GM21423 (cell line): Measurements from ENCODE around the gene TCAF1.

Experiments
- ATAC-seq: cut with Tn5 transposase; IDR thresholded peaks from one replicate; pipeline ENCODE4 v1.9.1; 2021; ENCODE audit warnings: mild to moderate bottlenecking, moderate library complexity; ENCODE audit not compliant: unreplicated experiment

TCAF1 gene, protein sequence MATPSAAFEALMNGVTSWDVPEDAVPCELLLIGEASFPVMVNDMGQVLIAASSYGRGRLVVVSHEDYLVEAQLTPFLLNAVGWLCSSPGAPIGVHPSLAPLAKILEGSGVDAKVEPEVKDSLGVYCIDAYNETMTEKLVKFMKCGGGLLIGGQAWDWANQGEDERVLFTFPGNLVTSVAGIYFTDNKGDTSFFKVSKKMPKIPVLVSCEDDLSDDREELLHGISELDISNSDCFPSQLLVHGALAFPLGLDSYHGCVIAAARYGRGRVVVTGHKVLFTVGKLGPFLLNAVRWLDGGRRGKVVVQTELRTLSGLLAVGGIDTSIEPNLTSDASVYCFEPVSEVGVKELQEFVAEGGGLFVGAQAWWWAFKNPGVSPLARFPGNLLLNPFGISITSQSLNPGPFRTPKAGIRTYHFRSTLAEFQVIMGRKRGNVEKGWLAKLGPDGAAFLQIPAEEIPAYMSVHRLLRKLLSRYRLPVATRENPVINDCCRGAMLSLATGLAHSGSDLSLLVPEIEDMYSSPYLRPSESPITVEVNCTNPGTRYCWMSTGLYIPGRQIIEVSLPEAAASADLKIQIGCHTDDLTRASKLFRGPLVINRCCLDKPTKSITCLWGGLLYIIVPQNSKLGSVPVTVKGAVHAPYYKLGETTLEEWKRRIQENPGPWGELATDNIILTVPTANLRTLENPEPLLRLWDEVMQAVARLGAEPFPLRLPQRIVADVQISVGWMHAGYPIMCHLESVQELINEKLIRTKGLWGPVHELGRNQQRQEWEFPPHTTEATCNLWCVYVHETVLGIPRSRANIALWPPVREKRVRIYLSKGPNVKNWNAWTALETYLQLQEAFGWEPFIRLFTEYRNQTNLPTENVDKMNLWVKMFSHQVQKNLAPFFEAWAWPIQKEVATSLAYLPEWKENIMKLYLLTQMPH

DNA sequence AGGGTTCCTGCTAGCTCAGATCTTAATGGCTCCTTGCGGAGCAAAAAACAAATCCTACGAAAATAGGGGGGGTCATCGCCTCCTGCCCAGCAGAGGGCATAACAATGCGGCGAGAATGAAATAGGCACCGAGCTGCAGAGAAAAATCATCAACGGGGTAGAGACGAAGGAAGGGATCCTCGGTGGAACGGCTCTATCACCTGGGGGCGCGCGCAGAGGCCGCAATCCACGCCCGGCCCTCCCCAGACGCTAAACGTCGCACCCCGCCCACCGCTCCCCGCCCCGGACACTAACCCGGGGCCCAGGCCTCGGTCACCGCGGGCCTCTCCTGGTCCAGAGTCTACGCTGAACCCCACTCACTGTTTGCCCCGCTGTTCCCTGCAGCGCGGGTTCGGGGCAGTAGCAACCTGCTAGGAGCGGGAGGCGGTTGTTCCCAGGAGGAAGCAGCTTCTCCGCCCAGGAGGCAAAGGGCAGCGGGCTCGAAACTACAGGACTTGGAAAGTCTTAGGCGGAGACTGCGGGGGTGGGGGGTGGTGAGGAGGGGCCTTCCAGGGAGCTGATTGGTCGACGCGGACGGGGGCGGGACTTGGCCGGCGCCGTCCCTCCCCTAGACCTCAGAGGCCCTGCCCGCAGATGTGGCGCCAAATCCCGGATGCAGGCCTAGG is at the start of gene TCAF1:
Gene TCAF1, minus strand, starts transcription at position 509 of the 664 bp plus-strand sequence. CDS start 25,568 bp downstream, outside the sequence.
- ATAC-seq: peak; percentile 91

DNA sequence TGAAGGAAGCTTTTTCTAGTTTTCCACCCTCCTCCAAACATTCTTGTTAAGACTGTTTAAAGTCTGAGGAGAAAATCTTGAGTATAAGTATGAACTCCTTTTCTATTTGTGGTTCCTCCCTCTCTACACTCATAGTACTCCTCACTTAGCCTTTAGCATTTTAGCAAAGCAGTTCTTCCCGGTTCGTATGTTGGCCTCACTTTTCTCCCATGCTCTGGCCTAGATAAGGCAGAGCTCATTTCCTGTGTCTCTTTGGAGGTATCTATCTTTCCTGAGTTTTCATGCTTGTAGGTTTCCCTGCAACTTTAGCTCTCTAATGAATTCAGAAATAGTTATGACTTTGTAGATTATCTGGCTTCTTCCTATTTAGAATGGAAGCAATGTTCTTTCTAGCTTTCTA is 46.8 kb upstream of the TCAF1 start:
- no peak for ATAC-seq

DNA sequence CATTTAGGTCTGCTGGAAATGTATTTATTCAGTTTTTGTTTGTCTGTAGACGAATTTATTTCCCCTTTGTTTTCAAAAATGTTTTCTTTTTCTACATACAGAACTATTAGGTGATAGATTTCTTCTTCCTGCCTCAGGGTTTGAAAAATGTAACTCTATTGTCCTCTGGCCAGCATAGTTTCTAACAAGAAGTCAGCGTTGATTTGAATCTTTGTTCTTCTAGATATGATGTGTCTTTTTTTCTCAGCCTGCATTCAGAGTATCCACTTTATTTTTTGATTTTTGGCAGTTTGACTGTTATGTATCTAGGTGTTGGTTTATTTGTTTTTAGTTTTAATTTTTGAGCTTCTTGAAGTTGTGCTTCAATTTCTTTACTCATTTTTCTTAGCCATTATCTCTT is 45.1 kb upstream of the TCAF1 start:
- no peak for ATAC-seq

DNA sequence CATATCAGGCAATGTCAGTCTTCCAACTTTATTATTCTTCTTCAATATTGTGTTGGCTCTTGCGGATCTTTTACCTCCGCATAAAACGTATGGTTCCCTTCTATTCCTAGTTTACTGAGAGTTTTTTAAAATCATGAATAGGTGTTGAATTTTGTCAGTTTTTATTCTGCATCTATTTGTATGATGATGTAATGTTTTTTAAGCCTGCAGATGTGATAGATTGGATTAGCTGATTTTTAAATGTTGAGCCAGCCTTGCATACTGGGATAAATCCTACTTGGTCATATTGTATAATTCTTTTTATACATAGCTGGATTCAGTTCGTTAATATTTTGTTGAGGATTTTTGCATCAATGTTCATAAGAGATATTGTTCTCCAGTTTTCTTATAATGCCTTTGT is 43.4 kb upstream of the TCAF1 start:
- no peak for ATAC-seq

DNA sequence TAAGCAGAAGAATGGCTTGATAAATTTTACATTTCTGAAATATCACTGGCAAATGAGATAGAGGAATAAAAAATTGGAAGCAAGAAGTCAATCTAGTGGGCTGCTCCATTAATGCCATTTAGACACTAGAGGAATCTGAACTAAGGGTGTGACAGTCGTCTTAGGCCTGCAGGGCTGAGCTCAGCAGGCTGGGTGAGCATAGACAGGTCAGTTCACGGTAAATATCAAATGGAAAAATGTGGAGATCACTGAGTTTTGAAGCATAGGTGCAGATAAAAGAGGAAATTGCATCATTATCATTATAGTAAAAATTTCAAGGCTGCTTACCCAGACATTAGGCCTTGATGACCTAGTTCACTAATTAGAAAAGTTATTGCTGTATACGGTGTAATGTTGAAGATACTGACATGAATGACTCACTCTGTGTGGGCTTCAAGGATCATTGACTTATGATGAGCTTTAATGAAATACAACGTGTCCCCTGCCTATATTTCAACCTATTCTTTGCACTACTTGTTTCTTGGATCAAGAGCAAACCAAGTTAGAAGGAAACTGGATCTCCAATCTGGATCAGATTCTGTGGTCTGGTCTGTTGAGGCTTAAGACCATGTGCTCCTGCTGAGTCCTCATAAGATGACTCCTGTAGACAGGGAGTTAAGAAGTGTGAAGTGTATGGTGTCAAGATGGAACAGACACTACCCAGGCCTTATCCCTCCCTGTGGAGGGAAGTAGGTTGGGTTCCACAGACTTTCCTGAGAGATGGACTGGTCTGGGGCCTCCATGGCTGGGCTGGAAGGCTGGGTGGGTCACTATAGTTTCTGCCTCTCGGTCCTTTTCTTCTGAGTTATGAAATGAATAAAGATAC is 36.6 kb upstream of the TCAF1 start:
- ATAC-seq: no peak

DNA sequence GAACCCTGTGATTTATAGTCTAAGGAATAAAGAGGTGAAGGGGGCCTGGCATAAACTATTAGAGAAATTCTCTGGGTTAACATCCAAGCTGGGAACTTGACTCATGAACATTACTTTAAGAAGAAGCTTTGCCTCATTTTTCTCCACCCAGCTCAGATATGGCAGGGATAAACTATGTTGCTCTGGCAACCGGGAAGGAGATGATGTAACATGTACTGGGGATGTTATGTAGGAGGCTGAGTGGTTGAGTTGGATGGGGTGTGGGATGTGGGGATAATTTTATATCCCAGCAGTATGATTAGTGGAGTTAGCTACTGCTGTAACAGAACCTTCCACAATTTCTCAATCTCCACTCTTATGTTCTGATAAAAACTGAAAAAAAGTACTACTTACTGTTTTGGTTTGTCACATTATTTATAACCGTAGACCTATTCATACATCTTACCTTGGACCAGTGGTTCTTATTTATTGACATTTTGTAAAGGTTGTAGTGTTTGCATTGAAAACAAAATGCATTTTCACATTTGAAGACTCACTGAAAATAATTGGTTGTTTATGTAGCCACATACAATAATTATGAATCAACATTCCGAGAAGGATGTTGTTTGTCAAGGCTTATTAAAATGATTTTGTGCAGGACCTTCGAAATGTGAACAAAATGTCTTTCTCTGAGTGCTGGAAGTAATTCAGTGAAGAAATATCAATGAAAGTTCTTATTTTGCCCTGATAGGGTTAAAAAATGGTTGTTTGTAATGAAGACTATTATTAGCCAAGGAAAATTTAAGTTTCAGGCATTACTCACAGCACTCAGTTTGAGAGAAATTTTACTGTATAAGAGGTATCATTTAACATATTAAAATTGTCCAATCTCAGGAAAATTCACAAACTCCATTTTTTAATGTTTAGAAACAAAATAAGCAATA is 34.4 kb upstream of the TCAF1 start:
- ATAC-seq: no peak

DNA sequence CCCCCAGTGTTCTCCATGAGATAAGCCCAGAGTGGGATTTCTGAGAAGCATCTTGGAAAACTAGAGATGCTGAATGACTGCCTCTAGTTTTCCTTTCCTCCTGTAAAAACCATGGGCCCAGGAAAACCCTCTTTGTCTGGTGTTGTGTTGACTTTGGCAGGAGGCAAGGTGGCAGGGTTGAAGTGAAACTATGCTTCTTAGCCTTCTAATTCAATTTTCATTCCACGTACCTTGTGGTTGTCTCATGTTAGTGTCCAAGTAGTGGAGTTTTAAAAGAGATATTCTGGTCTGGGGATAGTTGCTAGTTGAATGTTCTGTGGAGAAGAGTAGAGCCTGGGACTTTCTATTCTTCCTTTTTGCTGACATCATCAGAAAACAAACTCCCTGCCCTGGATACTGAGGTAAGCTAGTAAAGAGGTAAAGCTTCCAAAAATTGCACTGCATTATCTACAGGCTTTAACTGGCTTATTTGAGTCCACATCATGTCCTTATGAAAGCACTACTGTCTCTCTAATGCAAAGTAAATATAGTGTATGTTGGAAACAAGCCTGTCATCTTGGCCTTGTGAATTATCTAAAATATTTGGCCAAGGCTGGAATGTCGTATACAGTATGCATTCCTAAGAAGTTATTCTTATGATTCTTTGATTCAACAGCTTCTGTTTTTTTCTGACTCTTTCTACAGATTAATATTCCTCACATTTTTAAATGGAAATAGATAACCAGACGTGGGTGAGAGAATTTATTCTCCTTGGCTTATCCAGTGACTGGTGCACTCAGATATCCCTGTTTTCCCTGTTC is 32.8 kb upstream of the TCAF1 start, which contains the start of gene OR2F2:
Gene OR2F2, plus strand, starts transcription at position 708 of the 800 bp plus-strand sequence. Its CDS starts 0 bp downstream, at position 708.
- no peak for ATAC-seq

DNA sequence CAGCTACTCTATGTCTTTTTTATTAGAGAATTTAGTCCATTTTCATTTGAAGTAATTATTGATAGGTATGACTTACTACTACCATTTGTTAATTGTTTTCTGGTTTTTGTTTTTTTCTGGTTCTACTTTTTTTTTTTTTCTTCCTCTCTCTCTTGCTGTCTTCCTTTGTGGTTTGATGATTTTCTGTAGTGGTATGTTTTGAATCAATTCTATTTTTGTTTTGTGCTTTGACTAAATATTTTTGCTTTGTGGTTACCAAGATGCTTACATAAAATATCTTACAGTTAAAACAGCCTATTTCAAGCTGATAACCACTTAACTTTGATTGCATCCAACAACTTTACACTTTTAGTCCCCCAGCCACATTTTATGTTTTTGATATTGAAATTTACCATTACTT is 29.8 kb upstream of the TCAF1 start:
- ATAC-seq: no peak

DNA sequence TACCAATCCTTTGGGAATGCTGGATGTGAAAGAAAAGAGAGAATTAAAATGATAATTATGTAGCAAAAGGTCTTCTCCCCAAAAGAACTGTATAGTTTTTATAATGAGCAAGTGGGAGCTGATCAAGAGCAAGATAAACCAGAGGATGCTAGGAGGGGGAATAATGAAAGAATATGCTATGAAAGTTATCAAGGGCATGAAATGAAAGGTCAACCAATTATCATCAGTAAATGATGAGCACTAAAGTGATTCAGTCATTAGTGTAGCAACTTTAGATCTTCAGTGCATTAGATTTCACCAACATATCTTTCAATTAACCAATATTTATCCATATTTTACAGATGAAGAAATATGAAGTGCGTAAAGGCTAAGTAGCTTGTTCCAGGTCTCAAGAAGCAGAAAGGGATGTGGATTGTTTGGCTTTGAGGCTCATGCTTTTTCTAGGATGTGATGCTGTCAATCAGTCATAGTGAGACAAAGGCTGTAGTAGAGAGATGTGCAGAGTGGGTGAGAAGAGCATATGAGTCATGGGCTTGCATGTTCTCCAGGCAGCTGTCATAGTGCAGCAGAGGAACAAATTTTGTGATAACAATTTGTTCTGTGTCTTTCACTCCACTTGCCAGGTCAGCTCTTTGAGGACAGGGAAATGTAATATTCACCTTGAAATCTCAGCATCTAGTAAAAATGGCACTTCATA is 27.4 kb upstream of the TCAF1 start:
- no peak for ATAC-seq

DNA sequence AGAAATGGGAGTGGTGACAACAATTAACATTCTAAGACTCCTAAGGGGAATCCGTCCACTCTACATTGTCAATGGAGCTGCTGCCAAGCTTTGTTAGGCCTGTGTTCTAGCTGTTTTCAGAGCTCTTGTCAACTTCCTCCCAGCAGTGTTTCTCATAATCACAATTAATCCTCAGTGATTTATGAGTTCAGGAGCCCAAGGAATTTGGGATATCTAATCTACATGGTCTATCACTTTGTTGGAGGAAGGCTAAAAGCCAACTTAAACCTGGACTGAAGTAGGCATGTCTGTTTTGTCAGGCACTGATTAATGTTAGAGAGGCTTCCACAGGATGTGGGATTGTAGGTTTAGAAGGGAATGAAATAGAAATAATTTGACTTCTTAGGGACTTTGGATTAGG is 22.9 kb upstream of the TCAF1 start:
- no peak for ATAC-seq

DNA sequence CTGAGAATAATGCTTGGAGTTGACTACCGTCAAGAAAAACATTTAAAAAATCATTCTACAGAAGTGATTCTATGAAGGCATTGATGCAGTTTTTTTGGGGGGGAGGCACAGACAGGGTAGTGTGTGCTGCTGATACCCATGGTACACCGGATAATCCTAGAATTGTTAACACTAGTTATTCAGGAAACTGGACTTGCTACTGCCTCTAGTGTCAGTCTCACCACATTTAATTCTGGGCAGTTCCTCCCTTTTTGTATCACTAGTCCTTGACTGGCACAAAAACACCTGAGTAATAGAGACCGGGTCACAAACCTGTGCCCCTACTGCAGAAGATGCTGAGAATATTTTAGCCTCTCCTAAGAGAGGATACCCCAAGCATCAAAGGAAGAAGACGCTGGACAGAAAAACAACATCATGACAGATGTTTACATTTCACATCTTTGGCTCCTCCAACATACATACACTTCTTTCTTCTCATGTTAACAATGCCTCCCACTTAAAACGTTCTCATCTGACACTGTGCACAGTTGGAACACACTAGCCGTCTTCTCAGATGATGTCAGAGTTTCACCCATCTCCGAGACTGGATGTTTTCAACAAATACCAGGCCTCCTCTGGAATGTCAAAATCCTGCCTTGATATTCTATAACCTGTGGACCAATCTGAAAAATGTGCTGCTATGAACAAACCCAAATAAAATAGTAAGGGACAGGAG is 13.1 kb upstream of the TCAF1 start:
- ATAC-seq: no peak

DNA sequence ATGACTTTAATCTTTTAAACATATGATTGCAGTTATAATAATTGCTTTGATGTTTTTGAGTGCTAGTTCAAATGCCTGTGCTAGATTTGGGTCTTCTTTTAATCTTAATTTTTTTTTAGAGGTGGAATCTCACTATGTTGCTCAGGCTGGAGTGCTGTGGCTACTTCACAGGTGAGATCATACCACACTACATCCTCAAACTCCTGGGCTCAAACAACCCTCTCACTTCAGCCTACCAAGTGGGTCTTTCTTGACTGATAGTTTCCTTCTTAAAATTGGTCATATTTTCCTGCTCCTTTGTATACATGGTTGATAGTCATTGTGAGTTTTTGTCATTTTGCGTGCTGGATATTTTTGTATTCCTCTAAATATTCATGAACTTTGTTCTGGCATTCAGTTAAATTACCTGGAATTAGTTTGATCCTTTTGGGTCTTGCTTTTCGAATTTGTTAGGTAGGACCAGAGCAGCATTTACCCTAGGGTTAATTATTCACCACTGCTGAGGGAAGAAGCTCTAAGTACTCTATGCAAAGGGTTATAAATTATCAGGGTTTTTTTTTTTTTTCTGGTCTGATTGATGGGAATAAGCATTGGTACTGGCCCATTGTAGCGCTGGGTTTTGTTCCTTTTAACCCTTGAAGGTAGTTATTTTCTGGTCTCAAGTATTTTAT is 12.1 kb upstream of the TCAF1 start:
- ATAC-seq: no peak

DNA sequence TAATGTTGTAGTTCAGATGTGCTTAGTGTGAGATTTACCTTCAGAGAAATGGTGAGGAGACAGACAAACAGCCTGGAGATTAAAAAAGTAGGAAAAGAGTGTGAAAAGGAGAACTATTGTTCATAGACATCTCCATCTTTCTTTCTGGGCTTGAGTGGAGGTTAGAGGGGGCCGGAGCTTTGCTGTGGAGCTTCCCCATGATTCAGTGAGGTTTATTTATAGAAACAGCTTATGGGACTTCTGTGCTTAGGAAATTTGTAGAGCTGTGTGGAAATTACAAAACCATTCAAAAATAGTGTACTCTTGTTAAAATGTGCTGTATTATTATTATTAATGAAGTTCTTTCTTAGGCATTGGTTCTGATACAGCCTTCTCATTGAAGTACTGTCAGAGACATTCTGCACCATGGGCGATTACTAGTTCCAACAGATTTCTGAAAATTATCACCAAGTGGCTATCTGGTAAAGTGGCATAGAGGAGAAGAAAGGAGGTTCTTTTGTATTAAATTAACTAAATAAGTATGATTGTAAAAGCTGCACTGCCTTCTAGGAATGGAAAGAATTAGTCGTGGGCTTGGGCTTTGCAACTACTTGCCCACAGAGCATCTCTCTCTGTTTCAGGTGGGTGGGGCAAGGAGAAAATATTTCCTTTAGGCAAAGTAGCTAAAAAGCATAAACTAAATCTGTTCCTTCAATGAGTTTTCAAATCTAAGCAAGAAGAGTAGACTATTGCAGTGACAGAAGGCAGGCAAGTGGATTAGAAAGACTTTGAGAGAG is 8.7 kb upstream of the TCAF1 start:
- no peak for ATAC-seq

DNA sequence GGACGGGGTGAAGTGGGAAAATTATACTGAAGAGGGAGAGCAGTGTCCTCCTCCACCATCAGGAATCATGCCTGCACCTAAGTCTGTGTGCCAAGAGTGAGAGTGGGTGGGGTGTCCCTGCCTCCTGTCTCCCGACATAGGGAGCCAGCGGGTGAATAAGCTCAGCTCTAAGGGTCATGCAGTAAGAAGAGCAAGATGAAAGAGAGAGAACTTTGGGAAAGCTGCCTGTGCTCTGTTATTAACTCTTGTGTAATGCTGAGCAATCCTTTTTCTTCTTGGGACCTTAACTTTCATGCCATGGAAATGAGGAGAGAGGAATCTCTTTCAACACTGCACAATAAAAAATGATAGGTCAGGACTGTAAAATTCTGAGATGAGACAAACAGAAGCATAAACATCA is 7.9 kb upstream of the TCAF1 start:
- no peak for ATAC-seq

DNA sequence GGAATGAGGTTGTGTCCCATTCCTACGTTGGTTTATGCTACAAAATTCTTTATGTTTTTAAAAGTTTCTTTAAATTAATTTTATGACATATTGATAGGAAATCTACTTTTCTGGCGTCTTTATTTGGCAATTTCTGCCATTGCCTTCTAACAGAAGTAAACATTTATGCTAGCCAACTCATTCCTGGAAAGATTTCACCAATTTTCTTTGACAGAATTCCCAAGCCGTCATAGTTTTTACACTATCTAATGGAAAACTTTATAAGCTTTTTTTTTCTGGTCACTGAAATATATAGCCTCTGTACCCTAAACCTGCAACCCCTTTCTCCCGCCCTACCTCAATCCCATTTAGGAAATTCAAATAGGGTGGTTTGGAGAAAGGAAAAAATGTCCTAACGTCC is 6.1 kb upstream of the TCAF1 start:
- no peak for ATAC-seq

DNA sequence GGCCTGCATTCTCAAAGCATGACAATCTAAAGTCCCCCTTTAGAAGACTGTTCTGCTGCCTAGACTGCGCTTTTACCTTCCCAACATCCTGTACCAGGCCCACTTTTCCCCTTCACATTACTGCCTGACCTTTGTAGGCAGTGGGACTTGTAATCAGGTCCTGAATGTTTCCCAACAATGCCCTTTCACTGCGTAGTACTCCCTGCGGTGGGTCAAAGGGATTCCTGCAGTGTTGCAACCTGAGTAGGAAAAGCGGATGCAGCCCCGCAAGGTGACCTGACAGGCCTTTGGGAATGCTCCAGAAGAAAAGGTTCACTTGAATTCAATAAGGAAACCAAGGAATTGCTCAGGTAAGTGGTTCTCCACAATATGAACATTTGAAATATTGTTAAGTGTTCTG is 4.9 kb upstream of the TCAF1 start:
- ATAC-seq: no peak
